HepG2 (cell line): ENCODE data around the gene DNAJB12. TPM values are rescaled to one million over a fixed set of nuclear protein-coding genes. Genes with fewer than 3 reads are reported as not detected.

ENCODE experiments used
- ATAC-seq: fragments of 200-7000 bp; cut with Tn5 transposase; 3 replicates; pipeline ENCODE4 v1.9.1; 2020; ENCODE audit warnings: mild to moderate bottlenecking, moderate library complexity
- BruUV-seq: library from RNA; stranded (reverse); fragments of 400-500 nt; replicated peaks from 2 replicates; lab custom pipeline; 2021; lab: Mats Ljungman, UMichigan
- CTCF ChIA-PET: fragments of 300-600 bp; formaldehyde crosslinking; extraction: SDS; loops from one replicate; lab custom pipeline; 2021; ENCODE audit warnings: low total read pairs, inconsistent platforms, low intra/inter-chr PET ratio; lab: Yijun Ruan, JAX
- POLR2A ChIA-PET: fragments of 350-600 bp; sonication (Branson Sonifier 250); formaldehyde crosslinking; loops from one replicate; lab custom pipeline; 2020; ENCODE audit warnings: antibody characterized with exemption, inconsistent platforms; lab: Yijun Ruan, JAX
- DNase-seq: peaks from one replicate; pipeline ENCODE4 v3.0.0-alpha.2; 2015; ENCODE audit warnings: low spot score
- FAIRE-seq: peaks from 3 replicates; lab custom pipeline; 2011; peaks lifted over from hg19 to GRCh38; lab: Jason Lieb, UNC
- H2AFZ ChIP-seq: one replicate; pipeline ENCODE4 v1.6.1; 2011; ENCODE audit warnings: low read length, inconsistent platforms
- H3K27ac ChIP-seq: fragments of 300-600 bp; 3 replicates; pipeline ENCODE4 v1.8.0; 2011; ENCODE audit warnings: mixed run types, mild to moderate bottlenecking, mixed read lengths, low read length, inconsistent platforms; ENCODE audit not compliant: insufficient read depth; ENCODE audit errors: extremely low read length
- H3K27me3 ChIP-seq, 2 experiments: fragments of 200-600 bp in 1 of 2; 2 replicates in 1 of 2; 3 replicates in 1 of 2; pipeline versions ENCODE4 v1.6.0 to v1.8.0; 2011; ENCODE audit warnings: low read length in 2 of 2, mild to moderate bottlenecking in 2 of 2, moderate library complexity in 2 of 2, inconsistent platforms in 1 of 2; ENCODE audit not compliant: insufficient read depth in 2 of 2, control insufficient read depth in 1 of 2
- H3K36me3 ChIP-seq, 2 experiments: fragments of 200-600 bp in 1 of 2; replicated peaks in 1 of 2; 2 replicates in 1 of 2; 3 replicates in 1 of 2; pipeline versions ENCODE4 v1.5.1 to v1.8.0; 2011; ENCODE audit warnings: low read length in 2 of 2, inconsistent platforms in 1 of 2; ENCODE audit not compliant: insufficient read depth in 2 of 2, control insufficient read depth in 1 of 2
- H3K4me1 ChIP-seq: 2 replicates; pipeline ENCODE4 v1.5.1; 2012; ENCODE audit warnings: low read length, inconsistent platforms; ENCODE audit not compliant: insufficient read depth
- H3K4me2 ChIP-seq: 2 replicates; pipeline ENCODE4 v1.6.0; 2011; ENCODE audit warnings: low read depth, low read length, inconsistent platforms
- H3K4me3 ChIP-seq, 3 experiments: fragments of 200-600 bp in 1 of 3; sonication (generic), shearing (Covaris generic) in 1 of 3; replicated peaks in 1 of 3; 2 replicates each; pipeline ENCODE4 v1.5.1; 2011 to 2016; ENCODE audit warnings: low read length in 3 of 3, inconsistent platforms in 2 of 3, low read depth in 2 of 3, mild to moderate bottlenecking in 2 of 3, control low read depth in 1 of 3, mixed read lengths in 1 of 3; ENCODE audit not compliant: insufficient read depth in 1 of 3
- H3K79me2 ChIP-seq: one replicate; pipeline ENCODE4 v1.6.1; 2011; ENCODE audit warnings: low read length, inconsistent platforms; ENCODE audit not compliant: insufficient read depth
- H3K9ac ChIP-seq: 2 replicates; pipeline ENCODE4 v1.6.0; 2011; ENCODE audit warnings: mild to moderate bottlenecking, low read depth, low read length, inconsistent platforms; ENCODE audit not compliant: insufficient read depth
- H3K9me3 ChIP-seq: 2 replicates; pipeline ENCODE4 v1.5.1; 2012; ENCODE audit warnings: mild to moderate bottlenecking, low read length
- H4K20me1 ChIP-seq: 2 replicates; pipeline ENCODE4 v1.6.0; 2011; ENCODE audit warnings: inconsistent platforms, mild to moderate bottlenecking, low read length, moderate library complexity; ENCODE audit not compliant: insufficient read depth
- AKAP8 ChIP-seq: sonication (generic); formaldehyde crosslinking; IDR thresholded peaks from 2 replicates; pipeline ENCODE4 v1.5.1; 2020; ENCODE audit warnings: mild to moderate bottlenecking, missing genetic modification reagents
- CSRNP2 ChIP-seq: sonication (generic); formaldehyde crosslinking; conservative IDR thresholded peaks from 2 replicates; pipeline ENCODE4 v1.8.0; 2022; ENCODE audit warnings: low read depth, missing genetic modification reagents
- FOSL2 ChIP-seq: sonication (generic); formaldehyde crosslinking; IDR thresholded peaks from 2 replicates; pipeline ENCODE4 v1.4.0; 2020; ENCODE audit warnings: missing genetic modification reagents
- FOXP4 ChIP-seq: sonication (generic); formaldehyde crosslinking; IDR thresholded peaks from 2 replicates; pipeline ENCODE4 v1.4.0; 2020; ENCODE audit warnings: missing genetic modification reagents
- KDM5B ChIP-seq: sonication (generic); formaldehyde crosslinking; IDR thresholded peaks from 2 replicates; pipeline ENCODE4 v1.4.0; 2020; ENCODE audit warnings: missing genetic modification reagents, mild to moderate bottlenecking, borderline replicate concordance
- KLF6 ChIP-seq: IDR thresholded peaks from 2 replicates; pipeline ENCODE4 v1.8.0; 2016; ENCODE audit warnings: missing biosample characterization, missing genetic modification reagents
- MTA3 ChIP-seq: sonication (generic); formaldehyde crosslinking; IDR thresholded peaks from 2 replicates; pipeline ENCODE4 v1.4.0; 2020; ENCODE audit warnings: missing genetic modification reagents
- NPAS2 ChIP-seq: sonication (generic); formaldehyde crosslinking; IDR thresholded peaks from 2 replicates; pipeline ENCODE4 v1.8.0; 2022; ENCODE audit warnings: mild to moderate bottlenecking, missing genetic modification reagents, borderline replicate concordance
- PRMT3 ChIP-seq: sonication (generic); formaldehyde crosslinking; IDR thresholded peaks from 2 replicates; pipeline ENCODE4 v1.8.1; 2022; ENCODE audit warnings: low read depth, mild to moderate bottlenecking, moderate library complexity, missing genetic modification reagents, borderline replicate concordance
- STAT6 ChIP-seq: sonication (generic); formaldehyde crosslinking; IDR thresholded peaks from 2 replicates; pipeline ENCODE4 v1.4.0; 2020; ENCODE audit warnings: missing genetic modification reagents, mild to moderate bottlenecking, borderline replicate concordance
- TEF ChIP-seq: sonication (generic); formaldehyde crosslinking; IDR thresholded peaks from 2 replicates; pipeline ENCODE4 v1.5.0; 2020; ENCODE audit warnings: missing genetic modification reagents
- ZNF839 ChIP-seq: sonication (generic); formaldehyde crosslinking; IDR thresholded peaks from 2 replicates; pipeline ENCODE4 v1.4.0; 2020; ENCODE audit warnings: missing genetic modification reagents, mild to moderate bottlenecking, borderline replicate concordance
- WGBS: methylation state at CpG from one replicate; pipeline ENCODE4 v1.1.6; 2017; ENCODE audit warnings: low lambda C conversion rate; 5-methylcytosine and 5-hydroxymethylcytosine counted together
- in situ Hi-C: cut with HindIII; loops from 2 replicates; pipeline ENCODE4 v1.10.0; 2017; ENCODE audit warnings: low pct_unique_long_range_greater_than_20kb; ENCODE audit not compliant: extremely low pct_ligation_motif_present
- intact Hi-C: fragments of 100-400 bp; cut with micrococcal nuclease; formaldehyde crosslinking; loops from one replicate; pipeline ENCODE4 v1.10.0; 2022; ENCODE audit not compliant: unreplicated experiment
- polyA plus RNA-seq, 8 experiments: library from polyadenylated mRNA; depleted of rRNA in 3 of 8; stranded (reverse) in 7 of 8; unstranded in 1 of 8; fragments of >200 nt; fragmentation: Illumina TruSeq in 4 of 8; extraction: Trizol in 4 of 8; gene quantifications; 2 replicates each; pipeline versions ENCODE4 v1.2.1 to v1.2.3, GENCODE V29; 2011 to 2016; ENCODE audit warnings: low read depth in 4 of 8, missing spikeins in 1 of 8, mixed read lengths in 1 of 8; ENCODE audit not compliant: insufficient read depth in 1 of 8
- total RNA-seq, 5 experiments: library from RNA; depleted of rRNA; stranded (reverse); fragments of >200 nt; fragmentation: Illumina TruSeq; extraction: Trizol; gene quantifications; 2 replicates each; pipeline ENCODE4 v1.2.3, GENCODE V29; 2016; ENCODE audit warnings: low read depth in 1 of 5

DNAJB12 gene
- total and polyA plus RNA-seq, 2 of the 13 experiments (the other 11 are each of a cell fraction or from before 2014, with no cell fraction given) = 10.8 to 18.2 TPM

GRCh38 chr10:72392571-72392970, 37.9 kb upstream of the DNAJB12 start:
- no TSS peak for BruUV-seq
- FAIRE-seq = no peak
- no peaks in the 10 kb centered on the region for H3K9me3 ChIP-seq
- intact Hi-C loops (no loop called here), in situ Hi-C loops (no loop called here)
- no peak for DNase-seq
- ChIA-PET POLR2A (no interaction called here), CTCF (no interaction called here)
- no peak overlapping the region for H3K27ac ChIP-seq
- ATAC-seq = no peak
- no peaks in the 10 kb centered on the region for H3K27me3 ChIP-seq
- TF ChIP-seq MTA3 (no peak), KLF6 (CRISPR knock-in tag) (no peak), AKAP8 (CRISPR knock-in tag) (no peak), NPAS2 (no peak), STAT6 (CRISPR knock-in tag) (no peak)
- no peak overlapping the region for H3K4me2 ChIP-seq
- peaks cover 5 to 26% of the 10 kb centered on the region in 2 experiments; a peak in 2 of 5 replicates for H3K36me3 ChIP-seq
- H3K4me1 ChIP-seq = 0 out of 2 replicates have a peak, but pooled peaks cover 6% of the 10 kb centered on the region
- H4K20me1 ChIP-seq = no peaks in the 10 kb centered on the region
- no peak overlapping the region for H3K9ac ChIP-seq
- WGBS = 94% methylated on average over 1 of the region's 1 CpG
- no peak overlapping the region for H3K4me3 ChIP-seq
- no peaks in the 10 kb centered on the region for H3K79me2 ChIP-seq
- no peak overlapping the region for H2AFZ ChIP-seq

- no peaks in the 10 kb centered on the region for H3K27me3 ChIP-seq
- no peak overlapping the region for H3K27ac ChIP-seq
- WGBS = 86% methylated on average over 2 of the region's 2 CpGs
- no peak overlapping the region for H3K4me2 ChIP-seq
- H3K4me1 ChIP-seq = 0 out of 2 replicates have a peak, but pooled peaks cover 4% of the 10 kb centered on the region
- H3K4me3 ChIP-seq = no peak overlapping the region
- no peaks in the 10 kb centered on the region for H4K20me1 ChIP-seq
- CTCF ChIA-PET = no interaction called here
- H3K9ac ChIP-seq = no peak overlapping the region
- no peaks in the 10 kb centered on the region for H3K9me3 ChIP-seq
- FAIRE-seq = no peak
- in situ Hi-C loops (no loop called here), intact Hi-C loops (no loop called here)
- H3K36me3 ChIP-seq = peaks cover 5 to 26% of the 10 kb centered on the region in 2 experiments; a peak in 2 of 5 replicates
- POLR2A ChIA-PET = no interaction called here
- H2AFZ ChIP-seq = no peak overlapping the region
- ATAC-seq = no peak
- BruUV-seq = no TSS peak
- no peaks in the 10 kb centered on the region for H3K79me2 ChIP-seq
- DNase-seq = no peak
- TF ChIP-seq CSRNP2 (CRISPR knock-in tag) (no peak), ZNF839 (CRISPR knock-in tag) (no peak), KDM5B (CRISPR knock-in tag) (no peak), FOXP4 (no peak), FOSL2 (CRISPR knock-in tag) (no peak), TEF (CRISPR knock-in tag) (no peak), PRMT3 (CRISPR knock-in tag) (no peak)
These were observed 36.0 kb upstream of the DNAJB12 start for GRCh38 chr10:72390764-72391163.
